Skeletal muscle satellite cell (primary cell): ENCODE measurements around the gene DAB1. TPM values are rescaled to one million over a fixed set of nuclear protein-coding genes. Genes with fewer than 3 reads are reported as not detected.

ENCODE experiments used
- H3K27me3 ChIP-seq: 2 replicates; pipeline ENCODE4 v1.7.0; 2013; ENCODE audit warnings: low read length; ENCODE audit not compliant: control insufficient read depth, insufficient read depth
- H3K36me3 ChIP-seq: 2 replicates; pipeline ENCODE4 v1.7.0; 2013; ENCODE audit warnings: mild to moderate bottlenecking, control low read depth, low read length; ENCODE audit not compliant: insufficient read depth
- H3K4me1 ChIP-seq: 2 replicates; pipeline ENCODE4 v1.7.0; 2013; ENCODE audit warnings: low read length; ENCODE audit not compliant: control insufficient read depth, insufficient read depth
- H3K4me2 ChIP-seq: 2 replicates; pipeline ENCODE4 v1.7.0; 2013; ENCODE audit warnings: mild to moderate bottlenecking, low read length
- H3K4me3 ChIP-seq: 2 replicates; pipeline ENCODE4 v1.7.0; 2013; ENCODE audit warnings: low read length
- H3K9ac ChIP-seq: 2 replicates; pipeline ENCODE4 v1.7.0; 2013; ENCODE audit warnings: mild to moderate bottlenecking, low read depth, low read length, moderate library complexity
- H3K9me3 ChIP-seq: replicated peaks from 2 replicates; pipeline ENCODE4 v1.7.0; 2013; ENCODE audit warnings: mild to moderate bottlenecking, control low read depth, low read length
- total RNA-seq: library from RNA; depleted of rRNA; stranded (reverse); fragments of >200 nt; gene quantifications from 2 replicates; pipeline ENCODE4 v1.2.3, GENCODE V29; 2012; rRNA removed

DAB1 gene
- not detected in 2 replicates for total RNA-seq

GRCh38 chr1:57423656-57424211, at the start of gene DAB1:
TSS of gene DAB1 (minus strand) at chr1:57424060. CDS start at chr1:57291030, 133,030 bp downstream.
- Histone ChIP-seq H3K4me3 (peak within 1 kb of the TSS; percentile 52), H3K36me3 (no peaks in the 10 kb centered on the region), H3K4me1 (peaks cover 11% of the 10 kb centered on the region), H3K4me2 (peak within 1 kb of the TSS; percentile 79), H3K9ac (no peak within 1 kb of the TSS), H3K27me3 (peaks cover 70% of the 10 kb centered on the region), H3K9me3 (no peaks in the 10 kb centered on the region)

- Histone ChIP-seq H3K9ac (no peak overlapping the region), H3K9me3 (no peaks in the 10 kb centered on the region), H3K4me2 (no peak overlapping the region), H3K36me3 (no peaks in the 10 kb centered on the region), H3K4me1 (no peaks in the 10 kb centered on the region), H3K4me3 (no peak overlapping the region), H3K27me3 (peaks cover 4% of the 10 kb centered on the region)
Observed at GRCh38 chr1:57473448-57473847, 49.6 kb upstream of the DAB1 start.

- H3K27me3 ChIP-seq = peaks cover 4% of the 10 kb centered on the region
- H3K4me1 ChIP-seq = no peaks in the 10 kb centered on the region
- no peak overlapping the region for H3K4me2 ChIP-seq
- H3K36me3 ChIP-seq = no peaks in the 10 kb centered on the region
- H3K9me3 ChIP-seq = no peaks in the 10 kb centered on the region
- no peak overlapping the region for H3K9ac ChIP-seq
- no peak overlapping the region for H3K4me3 ChIP-seq
Observed at GRCh38 chr1:57471995-57472394, 48.1 kb upstream of the DAB1 start.

GRCh38 chr1:57470036-57470435, 46.2 kb upstream of the DAB1 start:
- Histone ChIP-seq H3K4me3 (no peak overlapping the region), H3K27me3 (peaks cover 4% of the 10 kb centered on the region), H3K4me2 (no peak overlapping the region), H3K4me1 (no peaks in the 10 kb centered on the region), H3K36me3 (no peaks in the 10 kb centered on the region), H3K9me3 (no peaks in the 10 kb centered on the region), H3K9ac (no peak overlapping the region)

- no peak overlapping the region for H3K4me2 ChIP-seq
- H3K4me3 ChIP-seq = no peak overlapping the region
- H3K4me1 ChIP-seq = no peaks in the 10 kb centered on the region
- H3K36me3 ChIP-seq = no peaks in the 10 kb centered on the region
- no peaks in the 10 kb centered on the region for H3K9me3 ChIP-seq
- H3K9ac ChIP-seq = no peak overlapping the region
- peaks cover 4% of the 10 kb centered on the region for H3K27me3 ChIP-seq
Observed at GRCh38 chr1:57468641-57469523, 45.0 kb upstream of the DAB1 start.

GRCh38 chr1:57467830-57468229, 44.0 kb upstream of the DAB1 start:
- Histone ChIP-seq H3K27me3 (no peaks in the 10 kb centered on the region), H3K4me1 (no peaks in the 10 kb centered on the region), H3K9ac (no peak overlapping the region), H3K36me3 (no peaks in the 10 kb centered on the region), H3K4me3 (no peak overlapping the region), H3K4me2 (no peak overlapping the region), H3K9me3 (no peaks in the 10 kb centered on the region)

- Histone ChIP-seq H3K36me3 (no peaks in the 10 kb centered on the region), H3K9ac (no peak overlapping the region), H3K4me3 (no peak overlapping the region), H3K9me3 (no peaks in the 10 kb centered on the region), H3K27me3 (no peaks in the 10 kb centered on the region), H3K4me1 (no peaks in the 10 kb centered on the region), H3K4me2 (no peak overlapping the region)
Observed at GRCh38 chr1:57464756-57465155, 40.9 kb upstream of the DAB1 start.

- no peak overlapping the region for H3K9ac ChIP-seq
- H3K36me3 ChIP-seq = no peaks in the 10 kb centered on the region
- H3K4me1 ChIP-seq = no peaks in the 10 kb centered on the region
- H3K27me3 ChIP-seq = no peaks in the 10 kb centered on the region
- H3K9me3 ChIP-seq = no peaks in the 10 kb centered on the region
- H3K4me2 ChIP-seq = no peak overlapping the region
- no peak overlapping the region for H3K4me3 ChIP-seq
Observed at GRCh38 chr1:57463343-57463742, 39.5 kb upstream of the DAB1 start.

- H3K27me3 ChIP-seq = no peaks in the 10 kb centered on the region
- H3K9me3 ChIP-seq = no peaks in the 10 kb centered on the region
- no peaks in the 10 kb centered on the region for H3K36me3 ChIP-seq
- no peaks in the 10 kb centered on the region for H3K4me1 ChIP-seq
- H3K9ac ChIP-seq = no peak overlapping the region
- no peak overlapping the region for H3K4me3 ChIP-seq
- H3K4me2 ChIP-seq = no peak overlapping the region
Observed at GRCh38 chr1:57461405-57461804, 37.5 kb upstream of the DAB1 start.

- Histone ChIP-seq H3K27me3 (no peaks in the 10 kb centered on the region), H3K9ac (no peak overlapping the region), H3K9me3 (no peaks in the 10 kb centered on the region), H3K4me2 (no peak overlapping the region), H3K4me3 (no peak overlapping the region), H3K4me1 (no peaks in the 10 kb centered on the region), H3K36me3 (no peaks in the 10 kb centered on the region)
Observed at GRCh38 chr1:57451516-57451915, 27.7 kb upstream of the DAB1 start.

GRCh38 chr1:57450981-57451380, 27.1 kb upstream of the DAB1 start:
- H3K4me1 ChIP-seq = no peaks in the 10 kb centered on the region
- no peak overlapping the region for H3K4me3 ChIP-seq
- no peaks in the 10 kb centered on the region for H3K9me3 ChIP-seq
- no peak overlapping the region for H3K9ac ChIP-seq
- no peak overlapping the region for H3K4me2 ChIP-seq
- no peaks in the 10 kb centered on the region for H3K27me3 ChIP-seq
- H3K36me3 ChIP-seq = no peaks in the 10 kb centered on the region

GRCh38 chr1:57447551-57447950, 23.7 kb upstream of the DAB1 start:
- Histone ChIP-seq H3K4me3 (no peak overlapping the region), H3K27me3 (no peaks in the 10 kb centered on the region), H3K4me1 (no peaks in the 10 kb centered on the region), H3K4me2 (no peak overlapping the region), H3K9ac (no peak overlapping the region), H3K9me3 (no peaks in the 10 kb centered on the region), H3K36me3 (no peaks in the 10 kb centered on the region)
